Stimulated activated naive CD8-positive, alpha-beta T cell treated with anti-CD3 and anti-CD28 coated beads, Interleukin-15, Interleukin-2, amounts not matched to agents 100 ng/mL and 50 ng/mL, for 24 hours (primary cell): Measurements from ENCODE around the gene FBXW2.

Experiments
- H3K27ac Mint-ChIP-seq: one replicate; pipeline ENCODE4 v1.8.0; 2021; ENCODE audit warnings: mild to moderate bottlenecking, mixed read lengths
- H3K27me3 Mint-ChIP-seq: one replicate; pipeline ENCODE4 v1.8.0; 2021; ENCODE audit warnings: mixed read lengths
- H3K36me3 Mint-ChIP-seq: one replicate; pipeline ENCODE4 v1.8.0; 2021; ENCODE audit warnings: low read depth, mixed read lengths
- H3K4me1 Mint-ChIP-seq: one replicate; pipeline ENCODE4 v1.8.0; 2021; ENCODE audit warnings: low read depth, mixed read lengths
- H3K4me3 Mint-ChIP-seq: one replicate; pipeline ENCODE4 v1.8.0; 2021; ENCODE audit warnings: mild to moderate bottlenecking, mixed read lengths
- H3K9me3 Mint-ChIP-seq: one replicate; pipeline ENCODE4 v1.8.0; 2021; ENCODE audit warnings: mixed read lengths

FBXW2 gene

DNA sequence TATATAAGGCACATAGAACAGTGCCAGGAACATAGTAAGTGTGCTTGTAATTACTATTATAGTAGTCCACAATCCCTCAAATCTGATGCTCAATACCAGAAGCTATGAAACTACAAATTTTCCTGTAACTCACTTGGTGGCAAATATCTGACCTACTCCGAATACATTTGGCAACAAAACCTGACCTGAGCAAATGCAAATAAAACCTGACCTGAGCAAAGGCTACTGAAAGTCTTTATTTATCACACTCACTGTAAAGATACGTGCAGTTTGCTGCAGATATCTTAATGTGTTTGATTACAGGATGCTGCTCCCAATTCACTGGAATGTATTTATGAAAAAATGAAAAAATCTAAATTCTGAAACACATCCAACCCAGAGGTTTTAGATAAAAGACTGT, 86.0 kb downstream of the FBXW2 start:
- Mint-ChIP-seq H3K9me3 (no peaks in the 10 kb centered on the region), H3K4me1 (peaks cover 39% of the 10 kb centered on the region), H3K27ac (no peak overlapping the region), H3K4me3 (no peak overlapping the region), H3K27me3 (no peaks in the 10 kb centered on the region), H3K36me3 (peaks cover 4% of the 10 kb centered on the region)
